SU-DHL-6 (cell line): ENCODE results near the gene GPT2.

ENCODE experiments used
- H2AFZ ChIP-seq: fragments of 200-600 bp; sonication (generic); 2 replicates; pipeline ENCODE4 v1.6.1; 2014; ENCODE audit warnings: low read depth, mild to moderate bottlenecking, moderate library complexity, mixed read lengths, antibody characterized with exemption, low read length; ENCODE audit not compliant: severe bottlenecking
- H3F3A ChIP-seq: fragments of 200-600 bp; shearing (Covaris generic); 2 replicates; pipeline ENCODE4 v1.6.0; 2016; ENCODE audit warnings: antibody characterized with exemption, mild to moderate bottlenecking; ENCODE audit not compliant: insufficient read depth
- H3K27ac ChIP-seq: fragments of 200-600 bp; sonication (generic); 2 replicates; pipeline ENCODE4 v1.5.1; 2016; ENCODE audit warnings: low read depth, mild to moderate bottlenecking, low read length, moderate library complexity, mixed read lengths
- H3K27me3 ChIP-seq: fragments of 200-600 bp; sonication (generic), shearing (Covaris generic); 2 replicates; pipeline ENCODE4 v1.6.0; 2014; ENCODE audit warnings: mild to moderate bottlenecking, low read length
- H3K36me3 ChIP-seq: fragments of 200-600 bp; sonication (generic); 2 replicates; pipeline ENCODE4 v1.6.1; 2014; ENCODE audit warnings: mild to moderate bottlenecking, low read length, mixed read lengths
- H3K4me2 ChIP-seq: fragments of 300-600, 200-600 bp; shearing (Covaris generic), sonication (generic); 2 replicates; pipeline ENCODE4 v1.6.0; 2014; ENCODE audit warnings: low read length, low read depth, mild to moderate bottlenecking; ENCODE audit not compliant: poor library complexity, severe bottlenecking
- H3K4me3 ChIP-seq: fragments of 200-600 bp; sonication (generic); 2 replicates; pipeline ENCODE4 v1.5.1; 2014; ENCODE audit warnings: antibody characterized with exemption, low read length, mild to moderate bottlenecking, mixed read lengths; ENCODE audit not compliant: insufficient read depth, poor library complexity, severe bottlenecking
- H3K79me2 ChIP-seq: fragments of 200-600 bp; sonication (generic); 2 replicates; pipeline ENCODE4 v1.6.1; 2014; ENCODE audit warnings: mild to moderate bottlenecking, low read length, moderate library complexity; ENCODE audit not compliant: insufficient read depth
- H3K9ac ChIP-seq: fragments of 200-600 bp; sonication (generic); 2 replicates; pipeline ENCODE4 v1.7.0; 2014; ENCODE audit warnings: mild to moderate bottlenecking, low read length
- H3K9me2 ChIP-seq: fragments of 200-600 bp; sonication (generic); replicated peaks from 2 replicates; pipeline ENCODE4 v1.6.1; 2014; ENCODE audit warnings: low read length; ENCODE audit not compliant: insufficient read depth
- H3K9me3 ChIP-seq: fragments of 200-600 bp; sonication (generic); 2 replicates; pipeline ENCODE4 v1.6.1; 2014; ENCODE audit warnings: low read length, mixed read lengths; ENCODE audit not compliant: insufficient read depth
- H4K20me1 ChIP-seq: fragments of 200-600 bp; sonication (generic); 2 replicates; pipeline ENCODE4 v1.6.1; 2014; ENCODE audit warnings: low read depth, mild to moderate bottlenecking, antibody characterized with exemption, low read length, moderate library complexity, mixed read lengths
- CTCF ChIP-seq: fragments of 200-600 bp; sonication (generic); IDR thresholded peaks from one replicate; pipeline ENCODE4 v1.5.1; 2017; ENCODE audit warnings: antibody characterized with exemption, mild to moderate bottlenecking, low read length, moderate library complexity; ENCODE audit not compliant: insufficient read depth, poor library complexity, severe bottlenecking
- EZH2phosphoT487 ChIP-seq: fragments of 200-600 bp; sonication (generic), shearing (Covaris generic); conservative IDR thresholded peaks from 2 replicates; pipeline ENCODE4 v1.6.1; 2018; ENCODE audit warnings: mild to moderate bottlenecking, antibody characterized with exemption, low read length, moderate library complexity, mixed read lengths

Gene GPT2

DNA sequence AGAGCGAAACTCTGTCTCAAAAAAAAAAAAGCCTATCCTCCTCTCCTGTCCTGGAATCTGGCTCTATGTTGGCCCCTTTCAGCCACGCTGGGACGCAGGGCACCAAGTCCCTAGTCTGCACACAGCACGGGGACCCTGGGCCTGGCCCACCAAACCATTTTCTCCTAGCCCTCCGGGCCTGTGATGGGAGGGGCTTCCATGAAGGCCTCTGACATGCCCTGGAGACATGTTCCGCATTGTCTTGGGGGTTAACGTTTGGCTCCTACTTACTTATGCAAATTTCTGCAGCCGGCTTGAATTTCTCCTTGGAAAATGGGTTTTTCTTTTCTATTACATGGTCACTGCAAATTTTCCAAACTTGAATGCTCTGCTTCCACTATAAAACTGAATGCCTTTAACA lies 12.6 kb upstream of the GPT2 start:
- no peaks in the 10 kb centered on the region for H3K36me3 ChIP-seq
- H3K27me3 ChIP-seq, result no peaks in the 10 kb centered on the region
- no peak overlapping the region for H3K4me3 ChIP-seq
- no peak overlapping the region for H3K27ac ChIP-seq
- no peaks in the 10 kb centered on the region for H3K79me2 ChIP-seq
- H3K9ac ChIP-seq, result no peak overlapping the region
- H3K9me2 ChIP-seq, result no peaks in the 10 kb centered on the region
- H3K4me2 ChIP-seq, result no peak overlapping the region
- no peak overlapping the region for H2AFZ ChIP-seq
- H3F3A ChIP-seq, result no peaks in the 10 kb centered on the region
- H4K20me1 ChIP-seq, result no peaks in the 10 kb centered on the region
- no peaks in the 10 kb centered on the region for H3K9me3 ChIP-seq
- TF ChIP-seq CTCF (no peak), EZH2phosphoT487 (no peak)

- no peaks in the 10 kb centered on the region for H3K79me2 ChIP-seq
- H3K9ac ChIP-seq, result no peak overlapping the region
Observed at GRCh38 chr16:46873201-46873600, 11.0 kb upstream of the GPT2 start.

GRCh38 chr16:46875243-46875642 lies 8.9 kb upstream of the GPT2 start:
- TF ChIP-seq CTCF (no peak), EZH2phosphoT487 (no peak)
- H3F3A ChIP-seq, result no peaks in the 10 kb centered on the region
- no peaks in the 10 kb centered on the region for H3K27me3 ChIP-seq

More at GRCh38 chr16:46873201-46873600, 11.0 kb upstream of the GPT2 start:
- Histone ChIP-seq H3K36me3 (no peaks in the 10 kb centered on the region), H3K9me3 (no peaks in the 10 kb centered on the region), H3K9me2 (no peaks in the 10 kb centered on the region), H4K20me1 (no peaks in the 10 kb centered on the region), H3F3A (no peaks in the 10 kb centered on the region), H3K27me3 (no peaks in the 10 kb centered on the region), H3K4me2 (no peak overlapping the region), H3K27ac (no peak overlapping the region), H2AFZ (no peak overlapping the region), H3K4me3 (no peak overlapping the region)
- TF ChIP-seq CTCF, result no peak
- TF ChIP-seq EZH2phosphoT487, result no peak

More at GRCh38 chr16:46875243-46875642, 8.9 kb upstream of the GPT2 start:
- H3K27ac ChIP-seq, result no peak overlapping the region
- H3K4me2 ChIP-seq, result no peak overlapping the region
- no peaks in the 10 kb centered on the region for H3K36me3 ChIP-seq
- H3K9ac ChIP-seq, result no peak overlapping the region
- no peak overlapping the region for H3K4me3 ChIP-seq
- H2AFZ ChIP-seq, result no peak overlapping the region
- H4K20me1 ChIP-seq, result no peaks in the 10 kb centered on the region
- no peaks in the 10 kb centered on the region for H3K9me3 ChIP-seq
- no peaks in the 10 kb centered on the region for H3K9me2 ChIP-seq
- no peaks in the 10 kb centered on the region for H3K79me2 ChIP-seq
